Activated T-cell treated with anti-CD3 and anti-CD28 coated beads for 4 hours (primary cell): ENCODE results near the gene CD22.
"Not testable (repeated sequence)": the region's sequence is repeated elsewhere in the genome, so short reads cannot be mapped to it uniquely, and the experiment has no call there.

Experiments used
- DNase-seq: peaks from one replicate; pipeline ENCODE4 v3.0.0-alpha.2; 2020

Gene CD22

DNA sequence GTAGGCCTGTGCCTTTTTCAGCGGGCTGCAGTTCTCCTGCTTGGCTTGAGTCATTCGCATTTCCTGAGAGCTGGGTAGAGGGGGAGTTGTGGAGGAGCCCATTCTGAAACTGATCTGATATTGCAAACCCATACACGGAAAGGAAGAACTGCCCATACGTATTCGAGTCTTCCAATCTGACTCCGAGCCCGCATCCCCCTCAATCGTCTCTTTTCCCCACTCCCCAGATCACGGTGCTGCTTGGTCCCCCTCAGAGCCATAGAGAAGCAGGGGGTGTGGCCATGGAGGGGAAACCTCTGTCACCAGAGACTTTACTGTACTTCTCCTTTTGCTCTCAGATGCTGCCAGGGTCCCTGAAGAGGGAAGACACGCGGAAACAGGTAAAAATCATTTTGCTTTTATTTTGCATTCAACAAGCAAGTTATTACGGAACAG lies at the start of gene CD22:
Gene CD22, plus strand, starts transcription at position 337 of the 435 bp plus-strand sequence. CDS start 2,854 bp downstream, outside the sequence.
- no peak for DNase-seq

DNA sequence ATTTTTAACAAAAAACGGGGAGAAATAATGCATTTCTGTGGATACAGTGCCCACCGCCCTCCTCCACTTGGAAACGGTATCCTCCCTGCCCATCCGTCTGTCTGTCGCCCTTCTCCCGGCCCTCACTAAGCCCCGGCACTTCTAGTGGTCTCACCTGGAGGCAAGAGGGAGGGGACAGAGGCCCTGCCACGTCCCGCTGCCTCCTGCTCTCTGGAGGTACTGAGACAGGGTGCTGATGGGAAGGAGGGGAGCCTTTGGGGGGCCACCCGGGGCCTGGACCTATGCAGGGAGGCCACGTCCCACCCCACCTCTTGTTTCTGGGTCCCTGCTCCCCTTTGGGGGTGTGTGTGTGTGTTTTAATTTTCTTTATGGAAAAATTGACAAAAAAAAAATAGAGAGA lies 49.6 kb upstream of the CD22 start:
- DNase-seq, result no peak

DNA sequence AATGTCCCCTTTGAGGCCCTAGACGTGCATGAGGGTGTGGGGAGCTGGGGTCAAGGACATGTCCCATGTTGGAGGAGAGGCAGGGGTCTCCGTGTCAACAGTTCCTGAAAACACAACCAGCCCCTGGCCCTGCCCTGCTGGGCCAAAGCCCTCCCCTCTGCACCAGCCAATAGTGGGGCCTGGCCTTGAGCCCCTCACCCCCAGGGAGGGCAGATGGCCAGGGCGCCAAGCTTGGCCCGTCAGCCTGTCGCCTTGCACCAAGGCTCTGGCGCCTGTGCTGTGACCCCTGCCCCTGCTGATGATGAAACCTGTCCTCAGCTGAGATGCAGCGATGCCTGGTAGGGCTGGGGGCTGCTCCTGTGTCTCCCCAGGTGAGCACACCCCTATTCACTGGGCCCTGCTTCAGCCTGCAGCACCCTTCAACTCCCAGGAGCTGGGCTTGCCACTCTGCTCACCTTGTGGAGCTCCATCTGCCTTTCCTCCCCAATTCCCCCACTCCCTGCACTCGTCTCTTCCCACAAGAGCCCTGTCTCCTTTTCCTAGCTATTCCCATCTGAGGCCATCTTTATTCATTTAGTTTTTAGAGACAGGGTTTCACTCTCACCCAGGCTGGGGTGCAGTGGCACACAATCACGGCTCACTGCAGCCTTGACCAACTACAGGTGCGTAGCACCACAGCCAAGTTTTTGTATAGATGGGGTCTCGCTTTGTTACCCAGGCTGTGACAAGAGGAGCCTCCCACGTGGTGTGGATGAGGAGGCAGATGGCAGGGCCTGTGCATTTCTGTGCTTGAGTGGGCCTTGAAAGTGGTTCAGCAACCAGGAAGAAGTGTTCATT lies 48.8 kb upstream of the CD22 start:
- no peak for DNase-seq

DNA sequence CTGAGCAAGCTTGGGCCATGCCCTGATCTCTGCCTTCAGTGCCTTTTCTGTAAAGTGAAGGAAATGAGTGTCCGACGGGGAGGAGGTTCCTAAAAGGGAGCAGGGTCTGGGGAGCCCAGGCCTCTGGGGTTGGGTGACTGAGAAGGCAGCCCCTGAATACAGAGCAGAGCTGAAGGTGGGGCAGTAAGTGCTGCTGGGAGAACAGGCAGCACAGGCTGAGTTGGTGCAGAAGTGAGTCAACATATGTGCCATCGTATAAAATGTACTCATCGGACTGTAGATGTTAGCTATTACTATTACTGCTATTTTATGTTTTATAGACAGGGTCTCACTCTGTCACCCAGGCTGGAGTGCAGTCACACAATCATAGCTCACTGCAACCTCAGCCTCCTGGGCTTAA lies 47.7 kb upstream of the CD22 start:
- no peak for DNase-seq

DNA sequence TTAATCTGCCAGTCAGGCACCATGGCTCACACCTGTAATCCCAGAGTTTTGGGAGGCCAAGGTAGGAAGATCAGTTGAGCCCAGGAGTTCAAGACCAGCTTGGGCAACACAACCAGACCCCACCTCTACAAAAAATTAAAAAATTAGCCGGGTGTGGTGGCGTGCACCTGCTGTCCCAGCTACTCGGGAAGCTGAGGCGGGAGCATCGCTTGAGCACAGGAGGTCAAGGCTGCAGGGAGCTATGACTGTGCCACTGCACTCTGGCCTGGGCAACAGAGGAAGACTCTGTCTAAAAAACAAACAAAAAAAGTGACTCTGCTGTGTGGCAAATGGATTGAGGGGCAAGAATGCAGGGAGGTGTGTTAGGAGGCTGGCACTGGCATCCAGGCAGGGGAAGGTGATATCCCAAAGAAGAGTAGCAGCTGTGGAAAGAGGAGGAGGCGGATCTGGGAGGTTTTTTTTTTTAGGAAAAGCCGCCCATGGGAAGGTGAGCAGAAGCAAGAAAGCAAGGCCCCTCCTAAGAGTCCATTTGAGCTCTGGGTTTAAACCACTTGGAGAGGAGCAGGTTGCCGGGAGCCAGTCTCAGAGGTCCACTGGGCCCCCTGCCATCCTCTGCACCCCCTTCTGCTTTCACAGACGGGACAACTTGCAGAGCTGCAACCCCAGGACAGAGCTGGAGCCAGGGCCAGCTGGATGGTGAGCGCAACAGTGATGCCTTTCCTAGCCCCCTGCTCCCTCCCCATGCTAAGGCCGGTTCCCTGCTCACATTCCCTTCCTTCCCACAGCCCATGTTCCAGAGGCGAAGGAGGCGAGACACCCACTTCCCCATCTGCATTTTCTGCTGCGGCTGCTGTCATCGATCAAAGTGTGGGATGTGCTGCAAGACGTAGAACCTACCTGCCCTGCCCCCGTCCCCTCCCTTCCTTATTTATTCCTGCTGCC lies 44.6 kb upstream of the CD22 start:
- DNase-seq, result no peak

DNA sequence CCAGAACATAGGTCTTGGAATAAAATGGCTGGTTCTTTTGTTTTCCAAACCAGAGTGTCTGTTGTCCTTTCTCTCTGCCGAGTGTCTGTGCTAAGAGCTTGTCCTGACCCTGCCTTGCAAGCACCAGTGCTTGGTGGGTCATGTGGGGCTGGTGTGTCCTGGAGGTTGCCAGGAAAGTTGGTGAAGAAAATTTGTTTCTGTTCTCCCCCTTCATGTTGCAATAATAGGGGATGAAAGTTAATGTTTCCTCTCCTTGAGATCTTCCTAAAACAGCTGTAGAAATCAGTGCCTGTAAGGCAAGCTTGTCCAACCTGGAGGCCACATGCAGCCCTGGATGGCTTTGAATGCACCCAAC lies 43.9 kb upstream of the CD22 start:
- DNase-seq, result no peak

DNA sequence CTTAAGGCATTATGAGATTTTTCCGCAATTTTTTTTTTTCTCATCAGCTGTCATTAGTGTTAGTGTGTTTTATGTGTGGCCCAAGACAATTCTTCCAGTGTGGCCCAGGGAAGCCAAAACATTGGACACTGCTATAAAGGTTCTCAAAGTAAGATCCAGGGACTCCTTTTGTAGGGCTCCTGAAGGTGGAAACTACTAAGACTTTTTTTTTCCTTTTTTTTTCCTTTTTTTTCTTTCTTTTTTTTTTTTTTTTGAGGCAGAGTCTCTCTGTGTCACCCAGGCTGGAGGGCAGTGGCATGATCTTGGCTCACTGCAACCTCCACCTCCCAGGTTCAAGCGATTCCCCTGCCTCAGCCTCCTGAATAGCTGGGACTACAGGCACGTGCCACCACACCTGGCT lies 43.5 kb upstream of the CD22 start:
- not testable (repeated sequence) for DNase-seq

DNA sequence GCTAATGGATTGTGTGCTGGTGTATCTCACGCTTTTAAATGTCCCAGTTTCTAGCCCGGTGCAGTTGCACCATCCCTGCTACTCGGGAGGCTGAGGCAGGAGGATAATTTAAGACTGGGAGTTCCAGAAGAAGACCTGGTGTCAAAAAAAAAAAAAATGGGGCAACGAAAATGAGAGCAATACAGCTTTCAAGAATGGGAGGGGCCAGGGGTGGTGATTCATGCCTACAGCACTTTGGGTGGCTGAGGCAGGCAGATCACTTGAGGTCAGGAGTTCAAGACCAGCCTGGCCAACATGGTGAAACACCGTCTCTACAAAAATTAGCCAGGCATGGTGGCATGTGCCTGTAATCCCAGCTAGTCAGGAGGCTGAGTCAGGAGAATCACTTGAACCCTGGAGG lies 42.9 kb upstream of the CD22 start:
- not testable (repeated sequence) for DNase-seq

DNA sequence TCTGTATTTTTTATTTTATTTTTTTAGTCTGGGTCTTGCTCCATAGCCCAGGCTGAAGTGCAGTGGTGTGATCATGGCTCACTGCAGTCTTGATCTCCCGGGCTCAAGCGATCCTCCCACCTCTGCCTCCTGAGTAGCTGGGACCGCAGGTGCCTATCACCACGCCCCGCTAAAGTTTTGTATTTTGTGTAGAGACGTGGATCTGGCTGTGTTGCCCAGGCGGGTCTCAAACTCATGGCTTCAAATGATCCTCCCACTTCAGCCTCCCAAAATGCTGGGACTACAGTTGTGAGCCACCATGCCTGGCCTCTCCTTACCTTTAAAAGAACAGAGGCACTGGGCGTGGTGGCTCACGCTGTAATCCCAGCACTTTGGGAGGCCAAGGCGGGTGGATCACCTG lies 41.3 kb upstream of the CD22 start:
- no peak for DNase-seq

DNA sequence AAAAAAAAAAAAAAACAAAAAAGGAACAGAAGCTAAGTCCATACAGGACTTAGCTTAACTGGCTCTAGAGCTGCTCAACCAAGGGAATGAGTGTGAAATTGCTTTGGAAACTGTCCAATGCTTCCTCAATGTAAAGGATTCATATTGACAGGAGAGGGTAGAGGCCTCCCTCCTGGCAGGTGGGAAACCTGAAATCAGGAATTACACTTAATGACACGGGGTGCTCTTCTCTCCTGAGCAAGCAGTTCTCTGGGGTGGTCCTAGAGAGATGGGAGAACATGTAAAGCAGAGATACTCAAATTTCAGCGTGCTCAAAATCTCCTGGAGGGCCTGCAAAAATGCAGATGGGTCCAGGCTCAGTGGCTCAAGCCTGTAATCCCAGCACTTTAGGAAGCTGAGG lies 40.7 kb upstream of the CD22 start:
- DNase-seq, result no peak

DNA sequence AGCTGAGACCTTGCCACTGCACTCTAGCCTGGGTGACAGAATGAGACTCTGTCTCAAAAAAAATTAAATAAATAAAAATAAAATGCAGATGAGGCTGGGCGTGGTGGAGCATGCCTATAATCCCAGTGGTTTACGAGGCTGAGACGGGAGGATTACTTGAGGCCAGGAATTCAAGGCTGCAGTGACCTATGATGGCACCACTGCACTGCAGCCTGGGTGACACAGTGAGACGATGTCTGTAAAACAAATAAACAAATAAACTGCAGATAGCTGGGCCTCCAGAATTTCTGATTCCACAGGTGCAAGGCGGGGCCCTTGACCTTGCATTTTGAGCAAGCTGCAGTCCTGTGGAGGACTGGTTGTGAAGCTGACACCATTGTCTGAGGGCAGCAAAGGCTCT lies 40.1 kb upstream of the CD22 start:
- DNase-seq, result no peak

DNA sequence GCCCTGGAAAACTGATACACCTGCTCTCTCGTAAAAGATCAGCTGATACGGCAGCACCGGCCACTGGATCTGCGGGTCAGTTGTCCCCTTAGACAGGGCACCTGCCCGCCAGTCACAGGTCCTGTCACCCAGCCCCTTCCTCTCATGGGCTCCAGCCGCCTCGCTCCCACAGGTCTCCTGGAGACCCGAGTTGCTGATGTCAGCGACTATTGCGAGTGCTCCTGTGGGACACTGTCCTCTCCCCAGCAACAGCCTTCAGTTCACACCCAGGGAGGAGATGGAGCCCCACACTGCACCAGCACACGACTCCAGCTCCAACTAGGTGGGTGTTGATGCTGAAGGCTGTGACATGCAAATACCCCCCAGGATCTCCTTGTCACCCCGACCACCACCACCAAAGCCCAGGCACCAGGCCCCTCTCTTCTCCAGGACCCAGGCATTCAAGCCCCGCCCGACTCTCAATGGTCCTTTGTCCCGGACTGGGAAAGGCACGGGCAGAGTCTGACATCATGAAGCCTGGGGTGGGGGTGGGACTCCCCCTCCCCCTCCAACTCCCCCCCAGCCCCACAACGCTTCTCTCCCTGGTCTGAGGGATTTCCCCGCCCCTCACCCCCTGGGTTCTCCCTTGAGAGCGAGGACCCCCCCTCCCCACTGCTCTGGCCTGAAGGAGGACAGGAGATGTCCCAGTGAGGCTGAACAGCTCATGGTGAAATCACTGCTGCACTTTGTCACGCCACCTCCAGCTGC lies 38.4 kb upstream of the CD22 start:
- no peak for DNase-seq

DNA sequence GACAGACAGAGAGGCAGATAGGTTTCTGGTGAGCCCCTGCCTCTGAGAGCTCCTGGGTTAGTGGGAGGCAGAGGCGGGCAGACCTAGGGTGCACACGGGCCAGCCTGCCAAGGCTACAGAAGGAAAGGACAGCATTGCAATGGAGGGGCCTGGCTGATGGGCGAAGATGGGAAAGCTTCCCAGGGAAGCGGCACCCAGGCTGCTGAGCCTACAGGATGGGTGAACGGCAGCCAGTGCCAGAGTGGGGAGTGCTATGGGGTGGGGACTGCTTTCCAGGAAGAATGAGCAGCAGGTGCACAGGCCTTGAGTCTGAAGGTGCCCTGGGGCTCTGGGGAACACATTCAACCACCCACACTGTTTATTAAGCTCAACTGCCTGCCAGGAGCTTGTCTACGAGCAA lies 37.7 kb upstream of the CD22 start:
- DNase-seq, result no peak

DNA sequence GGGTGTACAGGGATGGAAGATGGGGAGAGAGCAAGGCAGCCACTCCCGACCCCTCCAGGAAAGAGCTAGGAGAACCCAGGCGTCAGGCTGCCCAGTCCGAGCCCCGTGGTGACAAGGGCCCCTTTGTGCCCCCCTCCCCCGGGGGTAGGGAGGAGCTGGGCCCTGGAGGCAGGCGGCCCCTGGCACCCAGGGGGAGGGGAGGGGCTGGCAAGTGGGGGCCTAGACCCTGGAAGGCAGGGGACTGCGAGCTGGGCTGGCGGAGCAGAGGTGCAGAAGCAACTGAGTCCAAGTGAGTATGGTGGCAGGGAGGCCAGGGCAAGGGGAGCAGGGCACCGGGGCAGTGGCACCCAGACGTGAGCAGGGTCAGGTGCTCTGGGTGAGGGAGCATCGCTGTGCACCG lies 37.1 kb upstream of the CD22 start, which contains the start of gene MAG:
Gene MAG, plus strand, starts transcription at position 246 of the 400 bp plus-strand sequence. CDS start 3,248 bp downstream, outside the sequence.
- DNase-seq, result no peak

DNA sequence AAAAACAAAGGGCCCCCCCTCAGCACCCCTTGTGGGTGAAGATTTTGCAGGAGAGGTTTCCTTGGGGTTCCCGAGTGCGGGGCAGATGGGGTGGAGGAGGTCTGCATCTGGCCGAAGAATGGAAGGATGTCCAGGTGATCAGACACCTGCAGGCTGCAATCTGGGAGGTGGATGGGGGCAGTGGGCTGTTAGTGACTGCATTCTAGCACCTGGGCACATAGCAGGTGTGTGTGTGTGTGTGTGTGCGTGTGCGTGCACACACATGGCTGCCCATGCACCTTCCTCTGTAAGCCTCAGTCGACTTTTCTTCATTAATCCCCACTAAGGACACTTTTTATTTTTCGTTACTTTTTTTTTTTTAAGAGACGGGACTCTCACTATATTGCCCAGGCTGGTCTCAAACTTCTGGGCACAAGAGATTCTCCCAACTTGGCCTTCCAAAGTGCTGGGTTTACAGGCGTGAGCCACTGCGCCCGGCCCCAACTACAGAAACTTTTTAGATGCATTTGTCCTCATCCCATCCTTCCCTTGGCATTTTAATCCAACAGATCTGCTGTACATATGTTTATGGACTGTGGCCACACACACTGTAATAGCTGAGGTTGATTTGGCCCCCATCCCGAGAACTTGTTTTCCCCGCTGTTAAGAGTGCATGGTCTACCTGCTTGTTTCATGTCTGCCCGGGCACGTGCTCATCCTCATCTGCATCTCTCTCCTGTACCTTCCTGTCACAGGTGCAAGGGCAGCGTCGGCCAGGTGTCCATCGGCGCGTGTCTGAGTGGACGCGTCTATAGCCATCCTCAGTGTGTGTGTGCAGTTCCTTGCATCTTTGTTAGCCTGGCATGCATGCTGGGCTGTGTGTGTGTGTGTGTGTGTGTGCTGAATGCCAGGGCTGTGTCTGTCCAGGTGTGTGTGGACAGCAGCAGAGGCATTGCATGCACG lies 36.3 kb upstream of the CD22 start:
- DNase-seq, result no peak

DNA sequence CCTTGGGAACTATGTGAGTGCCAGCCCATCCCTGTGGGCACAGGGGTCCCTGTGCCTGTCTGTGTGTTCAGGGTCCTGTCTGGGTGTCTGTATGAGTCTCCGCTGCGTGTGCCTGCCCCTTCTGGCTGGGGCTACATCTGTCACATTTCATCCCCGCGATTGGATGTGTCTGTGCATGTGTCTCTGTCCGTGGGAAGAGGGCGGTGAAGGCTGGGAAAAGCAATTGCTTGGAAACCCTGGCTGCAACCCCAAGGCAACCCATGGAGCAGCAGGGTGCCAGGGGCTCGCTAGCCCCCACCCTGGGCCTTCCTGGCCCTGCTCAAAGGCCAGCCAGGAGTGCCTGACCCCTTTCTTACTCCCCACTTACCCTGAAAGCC lies 35.6 kb upstream of the CD22 start:
- no peak for DNase-seq

DNA sequence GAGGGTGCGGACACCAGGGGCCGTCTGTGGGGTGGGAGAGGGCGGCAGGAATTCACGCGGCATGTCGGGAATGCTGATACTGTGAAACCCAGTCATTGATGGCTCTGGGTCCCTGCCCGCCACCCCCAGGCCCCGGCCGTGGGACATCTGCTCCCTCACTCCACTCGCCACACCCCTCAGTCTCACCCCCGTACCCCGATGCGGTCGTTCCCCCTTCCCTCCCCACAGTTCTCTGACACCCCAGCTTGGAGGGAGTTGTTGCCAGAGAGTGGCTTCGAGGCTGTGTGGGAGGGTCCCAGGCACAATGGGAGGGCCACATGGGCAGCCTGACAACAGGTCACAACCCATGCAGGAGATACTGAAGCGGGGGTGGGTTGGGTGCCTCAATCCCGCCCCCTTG lies 35.2 kb upstream of the CD22 start:
- no peak for DNase-seq

DNA sequence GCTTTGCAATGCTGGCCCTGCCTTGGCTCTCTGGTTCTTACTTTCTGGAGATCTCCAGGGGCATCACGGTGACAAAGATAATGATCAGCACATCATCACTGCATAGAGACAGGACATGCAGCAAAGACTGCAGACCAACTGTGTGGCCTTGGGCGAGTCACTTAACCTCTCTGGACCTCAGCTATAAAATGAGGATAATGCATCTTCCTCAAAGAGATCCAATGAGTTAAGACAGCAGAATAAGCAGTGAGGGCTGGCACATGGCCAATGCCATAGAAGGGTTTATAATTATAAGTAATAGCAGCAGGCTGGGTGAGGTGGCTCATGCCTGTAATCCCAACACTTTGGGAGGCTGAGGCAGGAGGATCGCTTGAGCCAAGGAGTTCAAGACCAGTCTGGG lies 34.7 kb upstream of the CD22 start:
- DNase-seq, result no peak

DNA sequence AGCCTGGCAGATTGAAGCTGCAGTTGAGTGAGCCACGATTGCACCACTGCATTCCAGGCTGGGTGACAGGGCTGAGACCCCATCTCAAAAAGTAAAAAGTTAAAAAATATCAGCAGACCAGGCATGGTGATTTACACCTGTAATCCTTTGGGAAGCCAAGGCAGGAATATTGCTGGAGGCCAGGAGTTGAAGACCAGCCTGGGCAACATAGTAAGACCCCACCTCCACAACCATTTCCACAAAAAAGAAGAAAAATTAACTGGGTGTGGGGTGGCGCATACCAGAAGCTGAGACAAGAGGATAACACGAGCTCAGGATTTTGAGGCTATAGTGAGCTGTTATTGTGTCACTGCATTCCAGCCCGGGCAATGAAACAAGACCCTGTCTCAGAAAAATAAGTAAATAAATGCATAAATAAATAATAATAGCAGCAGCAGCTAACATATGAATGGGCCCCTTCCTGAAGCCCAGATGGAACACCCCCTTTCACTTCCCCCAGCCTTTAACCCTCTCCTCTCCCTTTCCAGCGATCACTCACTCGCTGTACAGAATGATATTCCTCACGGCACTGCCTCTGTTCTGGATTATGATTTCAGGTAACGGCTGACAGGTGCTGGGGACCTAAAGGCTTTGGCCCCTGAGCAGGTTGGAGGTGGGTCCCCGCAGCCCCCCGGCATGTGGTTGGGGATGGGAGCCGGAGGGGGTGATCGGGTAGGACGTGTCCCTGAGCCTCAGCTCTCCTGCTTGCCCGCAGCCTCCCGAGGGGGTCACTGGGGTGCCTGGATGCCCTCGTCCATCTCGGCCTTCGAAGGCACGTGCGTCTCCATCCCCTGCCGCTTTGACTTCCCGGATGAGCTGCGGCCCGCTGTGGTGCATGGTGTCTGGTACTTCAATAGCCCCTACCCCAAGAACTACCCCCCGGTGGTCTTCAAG lies 33.9 kb upstream of the CD22 start:
- no peak for DNase-seq

DNA sequence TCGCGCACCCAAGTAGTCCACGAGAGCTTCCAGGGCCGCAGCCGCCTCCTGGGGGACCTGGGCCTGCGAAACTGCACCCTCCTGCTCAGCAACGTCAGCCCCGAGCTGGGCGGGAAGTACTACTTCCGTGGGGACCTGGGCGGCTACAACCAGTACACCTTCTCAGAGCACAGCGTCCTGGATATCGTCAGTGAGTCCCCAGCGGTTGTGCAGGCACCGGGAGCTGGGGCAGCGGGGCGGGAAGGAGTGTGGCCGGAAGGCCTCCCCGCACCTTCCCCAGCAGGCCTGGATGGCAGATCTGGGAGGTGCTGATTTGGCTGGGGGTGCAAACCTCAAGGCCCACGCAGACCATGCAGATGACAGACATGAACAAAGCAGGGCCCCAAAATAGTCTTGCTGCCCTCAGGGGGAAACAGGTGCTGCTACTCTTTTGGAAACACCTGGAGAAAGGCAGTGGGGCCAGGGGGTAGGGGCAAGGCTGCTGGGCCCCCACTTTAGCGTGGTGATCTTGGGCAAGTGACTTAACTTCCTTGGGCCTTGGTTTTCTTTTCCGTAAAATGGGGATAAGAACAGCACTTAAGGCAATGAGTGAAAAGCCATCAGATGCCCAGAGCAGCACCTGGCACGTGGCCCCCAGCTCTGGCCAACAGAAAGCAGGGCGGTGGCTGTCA lies 33.1 kb upstream of the CD22 start:
- DNase-seq, result no peak
